OCI-LY3 (cell line): ENCODE measurements around the gene TPSD1.
"Not testable (repeated sequence)": the region's sequence is repeated elsewhere in the genome, so short reads cannot be mapped to it uniquely, and the experiment has no call there.

ENCODE experiments used
- H2AFZ ChIP-seq: fragments of 200-600, 300-600 bp; shearing (Covaris generic); 2 replicates; pipeline ENCODE4 v1.6.0; 2014; ENCODE audit warnings: antibody characterized with exemption, low read depth, low read length
- H3K27ac ChIP-seq: fragments of 200-600, 300-600 bp; sonication (generic); 2 replicates; pipeline ENCODE4 v1.5.1; 2014; ENCODE audit warnings: mild to moderate bottlenecking, low read length, moderate library complexity, mixed read lengths
- H3K27me3 ChIP-seq: fragments of 200-600, 300-600 bp; sonication (generic); 2 replicates; pipeline ENCODE4 v1.6.1; 2014; ENCODE audit warnings: low read depth, low read length, mixed read lengths
- H3K36me3 ChIP-seq: fragments of 200-600, 300-600 bp; sonication (generic); replicated peaks from 2 replicates; pipeline ENCODE3; 2014; ENCODE audit warnings: low read depth, low read length, mixed read lengths
- H3K4me1 ChIP-seq: fragments of 300-600, 200-600 bp; sonication (generic); 2 replicates; pipeline ENCODE4 v1.6.1; 2014; ENCODE audit warnings: low read length, mixed read lengths
- H3K4me2 ChIP-seq: fragments of 200-600, 300-600 bp; sonication (generic); 2 replicates; pipeline ENCODE4 v1.6.1; 2014; ENCODE audit warnings: low read length, mixed read lengths
- H3K4me3 ChIP-seq: fragments of 300-600, 200-600 bp; sonication (generic); 2 replicates; pipeline ENCODE4 v1.5.1; 2014; ENCODE audit warnings: antibody characterized with exemption, mild to moderate bottlenecking, low read length, moderate library complexity
- H3K79me2 ChIP-seq: fragments of 300-600, 200-600 bp; shearing (Covaris generic); 2 replicates; pipeline ENCODE4 v1.6.1; 2014; ENCODE audit warnings: mild to moderate bottlenecking, low read length, mixed read lengths
- H3K9ac ChIP-seq: fragments of 300-600, 200-600 bp; shearing (Covaris generic); 2 replicates; pipeline ENCODE4 v1.6.0; 2014; ENCODE audit warnings: mild to moderate bottlenecking, low read length, moderate library complexity
- H3K9me3 ChIP-seq: fragments of 200-600, 300-600 bp; shearing (Covaris generic); 2 replicates; pipeline ENCODE4 v1.6.1; 2014; ENCODE audit warnings: low read length, mixed read lengths; ENCODE audit not compliant: insufficient read depth
- H4K20me1 ChIP-seq: fragments of 200-600, 300-600 bp; sonication (generic); 2 replicates; pipeline ENCODE4 v1.6.1; 2016; ENCODE audit warnings: low read length, mixed read lengths; ENCODE audit not compliant: insufficient read depth
- CTCF ChIP-seq: fragments of 200-600, 300-600 bp; sonication (generic); IDR thresholded peaks from 2 replicates; pipeline ENCODE4 v1.5.1; 2014; ENCODE audit warnings: antibody characterized with exemption, low read length, low read depth
- EZH2phosphoT487 ChIP-seq: fragments of 200-600 bp; shearing (Covaris generic); IDR thresholded peaks from 2 replicates; pipeline ENCODE4 v1.6.1; 2018; ENCODE audit warnings: antibody characterized with exemption, mixed run types, low read depth

The TPSD1 gene

GRCh38 chr16:1222553-1223354 lies 33.1 kb upstream of the TPSD1 start:
- no peaks in the 10 kb centered on the region for H3K36me3 ChIP-seq
- H3K27me3 ChIP-seq, result no peaks in the 10 kb centered on the region
- no peak overlapping the region for H3K4me2 ChIP-seq
- H3K9me3 ChIP-seq, result no peaks in the 10 kb centered on the region
- H3K9ac ChIP-seq, result no peak overlapping the region
- H3K27ac ChIP-seq, result no peak overlapping the region
- no peaks in the 10 kb centered on the region for H3K79me2 ChIP-seq
- H3K4me3 ChIP-seq, result no peak overlapping the region
- no peaks in the 10 kb centered on the region for H3K4me1 ChIP-seq
- no peaks in the 10 kb centered on the region for H4K20me1 ChIP-seq
- no peak overlapping the region for H2AFZ ChIP-seq
- TF ChIP-seq EZH2phosphoT487 (no peak), CTCF (no peak)

- Histone ChIP-seq H3K4me2 (no peak overlapping the region), H3K27me3 (no peaks in the 10 kb centered on the region), H4K20me1 (no peaks in the 10 kb centered on the region), H2AFZ (no peak overlapping the region), H3K79me2 (no peaks in the 10 kb centered on the region), H3K4me1 (no peaks in the 10 kb centered on the region), H3K36me3 (no peaks in the 10 kb centered on the region), H3K9ac (no peak overlapping the region), H3K9me3 (no peaks in the 10 kb centered on the region), H3K4me3 (no peak overlapping the region), H3K27ac (no peak overlapping the region)
- TF ChIP-seq EZH2phosphoT487 (no peak), CTCF (no peak)
Observed at GRCh38 chr16:1223355-1224214, 32.3 kb upstream of the TPSD1 start.

- no peak for TF ChIP-seq EZH2phosphoT487
- TF ChIP-seq CTCF, result no peak
- no peak overlapping the region for H3K4me2 ChIP-seq
- H4K20me1 ChIP-seq, result no peaks in the 10 kb centered on the region
- no peaks in the 10 kb centered on the region for H3K36me3 ChIP-seq
- H3K4me3 ChIP-seq, result no peak overlapping the region
- H3K9ac ChIP-seq, result no peak overlapping the region
- H3K4me1 ChIP-seq, result no peaks in the 10 kb centered on the region
- no peaks in the 10 kb centered on the region for H3K9me3 ChIP-seq
- no peak overlapping the region for H3K27ac ChIP-seq
- H3K27me3 ChIP-seq, result no peaks in the 10 kb centered on the region
- H3K79me2 ChIP-seq, result no peaks in the 10 kb centered on the region
- H2AFZ ChIP-seq, result no peak overlapping the region
Observed at GRCh38 chr16:1224558-1224957, 31.3 kb upstream of the TPSD1 start.

- H3K36me3 ChIP-seq, result no peaks in the 10 kb centered on the region
- no peak for TF ChIP-seq CTCF
- no peak for TF ChIP-seq EZH2phosphoT487
- H2AFZ ChIP-seq, result no peak within 1 kb of the TSS
- H3K79me2 ChIP-seq, result no peaks in the 10 kb centered on the region
- no peaks in the 10 kb centered on the region for H4K20me1 ChIP-seq
- no peaks in the 10 kb centered on the region for H3K4me1 ChIP-seq
- H3K27me3 ChIP-seq, result no peaks in the 10 kb centered on the region
- H3K9me3 ChIP-seq, result no peaks in the 10 kb centered on the region
- no peak within 1 kb of the TSS for H3K9ac ChIP-seq
- no peak within 1 kb of the TSS for H3K4me2 ChIP-seq
- no peak within 1 kb of the TSS for H3K27ac ChIP-seq
- no peak within 1 kb of the TSS for H3K4me3 ChIP-seq
Observed at GRCh38 chr16:1225051-1225451, 30.8 kb upstream of the TPSD1 start, which contains the start of gene TPSG1. TPSG1 (minus strand) TSS chr16:1225268; CDS start chr16:1225252, 16 bp downstream.

GRCh38 chr16:1225728-1226311 lies 30.0 kb upstream of the TPSD1 start:
- not testable (repeated sequence) for H3K4me3 ChIP-seq, H3K9ac ChIP-seq, H3K4me1 ChIP-seq, H3K27me3 ChIP-seq, H4K20me1 ChIP-seq, H3K27ac ChIP-seq, H2AFZ ChIP-seq, H3K9me3 ChIP-seq, H3K79me2 ChIP-seq, H3K36me3 ChIP-seq, H3K4me2 ChIP-seq
